Stomach smooth muscle (tissue), 2 donors: ENCODE data around the gene KLHL29.

Source experiments
- H3K27ac ChIP-seq: one replicate; pipeline ENCODE4 v1.7.0; 2013; ENCODE audit warnings: mild to moderate bottlenecking, low read length, inconsistent platforms
- H3K27me3 ChIP-seq, 2 donors: one replicate each; pipeline ENCODE4 v1.7.0; 2013; ENCODE audit warnings: low read length in 2 of 2; ENCODE audit not compliant: insufficient read depth in 2 of 2, control insufficient read depth in 1 of 2
- H3K36me3 ChIP-seq, 2 donors: one replicate each; pipeline ENCODE4 v1.7.0; 2013; ENCODE audit warnings: low read length in 2 of 2; ENCODE audit not compliant: control insufficient read depth in 2 of 2, insufficient read depth in 2 of 2
- H3K4me1 ChIP-seq: one replicate; pipeline ENCODE4 v1.7.0; 2013; ENCODE audit warnings: low read length; ENCODE audit not compliant: control insufficient read depth, insufficient read depth
- H3K4me3 ChIP-seq, 2 donors: one replicate each; pipeline ENCODE4 v1.7.0; 2013; ENCODE audit warnings: low read length in 2 of 2
- H3K9ac ChIP-seq, 2 donors: one replicate each; pipeline ENCODE4 v1.7.0; 2013; ENCODE audit warnings: low read length in 2 of 2, mild to moderate bottlenecking in 1 of 2
- H3K9me3 ChIP-seq, 2 donors: one replicate each; pipeline ENCODE4 v1.7.0; 2013; ENCODE audit warnings: low read length in 2 of 2; ENCODE audit not compliant: control insufficient read depth in 2 of 2
- donor health status: healthy.
- donor health status: Pancreatic carcinoma.

The KLHL29 gene

DNA sequence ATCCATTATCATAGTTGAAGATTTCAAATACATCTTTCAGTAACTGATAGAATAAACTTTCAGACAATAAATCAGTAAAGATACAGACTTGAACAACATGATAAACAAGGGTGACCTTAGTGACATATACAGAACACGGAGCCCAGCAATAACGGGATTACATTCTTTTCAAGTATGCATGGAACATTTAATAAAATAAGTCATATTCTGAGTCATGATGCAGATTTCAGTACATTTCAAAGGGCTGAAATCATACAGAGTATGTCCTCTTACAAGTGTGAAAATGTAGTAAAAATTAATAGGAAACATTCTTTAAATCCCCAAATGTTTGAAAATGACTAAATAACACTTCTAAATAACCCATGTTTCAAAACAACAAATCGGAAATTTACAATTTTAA is 17.2 kb upstream of the KLHL29 start:
- Histone ChIP-seq H3K4me1 (no peaks in the 10 kb centered on the region), H3K27me3 (no peaks in the 10 kb centered on the region), H3K27ac (no peak overlapping the region), H3K9me3 (no peaks in the 10 kb centered on the region), H3K9ac (no peak overlapping the region), H3K4me3 (no peak overlapping the region), H3K36me3 (no peaks in the 10 kb centered on the region)

DNA sequence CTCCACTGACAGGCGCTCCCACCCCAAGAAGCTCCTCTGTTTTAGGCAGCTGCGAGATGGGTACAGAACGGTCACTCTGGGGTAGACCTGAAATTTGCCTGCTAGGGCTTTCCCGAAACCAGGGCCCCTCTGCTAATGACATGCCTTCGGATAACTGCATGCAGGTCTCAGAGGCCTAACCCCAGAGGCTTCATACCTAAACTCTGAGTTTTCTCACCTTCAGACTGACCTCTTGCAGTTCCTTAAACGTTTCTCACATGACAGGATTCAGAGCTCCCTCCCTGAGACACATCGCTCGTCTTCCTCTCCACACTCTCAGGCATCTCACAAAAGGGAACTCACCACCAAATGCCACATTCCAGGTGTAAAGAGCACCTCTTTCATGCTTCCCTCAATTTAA is 11.3 kb upstream of the KLHL29 start:
- H3K4me3 ChIP-seq: no peak overlapping the region
- H3K4me1 ChIP-seq: no peaks in the 10 kb centered on the region
- H3K9ac ChIP-seq: no peak overlapping the region
- no peaks in the 10 kb centered on the region for H3K27me3 ChIP-seq
- H3K36me3 ChIP-seq: no peaks in the 10 kb centered on the region
- no peaks in the 10 kb centered on the region for H3K9me3 ChIP-seq
- no peak overlapping the region for H3K27ac ChIP-seq

DNA sequence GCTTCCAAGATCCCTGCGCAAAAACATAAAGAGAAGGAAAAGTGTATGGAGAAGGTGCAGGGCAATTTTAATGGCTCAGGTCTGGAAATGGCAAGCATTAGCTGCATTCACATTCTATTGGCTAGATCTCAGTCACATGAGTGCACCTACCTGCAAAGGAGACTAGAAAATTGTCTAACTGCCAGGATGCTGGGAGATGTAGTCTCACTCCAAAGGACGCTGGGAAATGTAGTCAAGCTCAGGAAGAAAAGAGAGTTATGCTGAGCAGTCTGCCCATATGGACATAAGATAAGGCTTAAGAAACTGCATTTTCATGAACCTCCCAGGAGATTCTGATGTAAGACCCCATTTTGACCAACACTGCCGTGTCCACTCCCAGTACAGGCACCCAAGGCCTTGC is 9.5 kb upstream of the KLHL29 start:
- H3K4me3 ChIP-seq: no peak overlapping the region
- H3K27me3 ChIP-seq: no peaks in the 10 kb centered on the region
- H3K4me1 ChIP-seq: no peaks in the 10 kb centered on the region
- no peak overlapping the region for H3K9ac ChIP-seq
- no peaks in the 10 kb centered on the region for H3K36me3 ChIP-seq
- no peaks in the 10 kb centered on the region for H3K9me3 ChIP-seq
- no peak overlapping the region for H3K27ac ChIP-seq

DNA sequence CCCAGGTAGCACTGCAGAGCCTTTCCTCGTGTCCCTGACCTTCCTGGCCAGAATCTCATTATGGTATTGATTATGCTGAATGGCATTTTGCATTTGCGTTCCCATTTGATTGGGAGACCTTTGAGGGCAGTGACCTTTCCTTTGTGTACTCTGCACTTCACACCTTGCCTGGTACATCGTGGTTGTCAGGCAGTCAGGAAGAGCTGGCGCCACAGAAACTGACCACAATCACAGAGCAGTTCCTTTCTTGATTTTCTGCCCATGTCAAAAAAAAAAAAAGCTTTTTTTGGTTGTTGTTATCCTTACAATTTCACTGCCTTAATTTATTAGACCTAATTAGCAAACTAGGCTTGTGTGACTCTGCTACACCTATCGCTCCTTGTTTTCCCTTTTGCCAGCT is 8.9 kb upstream of the KLHL29 start:
- no peaks in the 10 kb centered on the region for H3K9me3 ChIP-seq
- H3K9ac ChIP-seq: no peak overlapping the region
- H3K27ac ChIP-seq: no peak overlapping the region
- no peak overlapping the region for H3K4me3 ChIP-seq
- H3K27me3 ChIP-seq: no peaks in the 10 kb centered on the region
- H3K36me3 ChIP-seq: no peaks in the 10 kb centered on the region
- H3K4me1 ChIP-seq: no peaks in the 10 kb centered on the region

DNA sequence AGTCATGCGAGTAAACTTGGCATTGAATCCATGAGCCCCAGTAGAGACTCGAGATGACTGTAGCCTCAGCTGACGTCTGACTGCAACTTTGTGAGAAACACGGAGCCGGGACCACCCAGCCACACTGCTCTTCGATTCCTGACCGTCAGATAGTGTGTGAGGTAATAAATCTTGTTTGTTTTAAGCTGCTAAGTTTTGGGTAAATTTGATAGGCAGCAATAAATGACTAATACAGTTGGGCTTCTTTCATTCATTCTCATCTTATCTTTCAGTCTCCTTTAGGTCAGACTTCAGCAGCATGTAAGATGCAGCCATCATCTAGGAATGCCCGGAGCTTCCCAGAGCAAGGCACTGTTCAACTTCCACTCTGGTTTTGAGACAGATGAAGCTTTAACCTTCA is 8.0 kb upstream of the KLHL29 start:
- Histone ChIP-seq H3K27me3 (no peaks in the 10 kb centered on the region), H3K4me3 (no peak overlapping the region), H3K9me3 (no peaks in the 10 kb centered on the region), H3K9ac (no peak overlapping the region), H3K4me1 (no peaks in the 10 kb centered on the region), H3K27ac (no peak overlapping the region), H3K36me3 (no peaks in the 10 kb centered on the region)

DNA sequence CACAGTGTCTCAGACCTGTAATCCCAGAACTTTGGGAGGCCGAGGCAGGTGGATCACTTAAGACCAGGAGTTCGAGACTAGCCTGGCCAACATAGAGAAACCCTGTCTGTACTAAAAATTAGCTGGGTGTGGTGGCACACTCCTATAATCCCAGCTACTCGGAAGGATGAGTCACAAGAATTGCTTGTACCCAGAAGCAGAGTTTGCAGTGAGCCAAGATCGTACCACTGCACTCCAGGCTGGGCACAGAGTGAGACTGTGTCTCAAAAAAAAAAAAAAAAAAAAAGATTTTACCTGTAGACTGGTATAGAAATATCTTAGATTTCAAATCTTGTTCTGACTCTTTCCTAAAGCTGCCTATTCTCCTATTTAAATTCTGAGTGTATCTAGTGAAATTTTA is 7.2 kb upstream of the KLHL29 start:
- Histone ChIP-seq H3K36me3 (no peaks in the 10 kb centered on the region), H3K27me3 (no peaks in the 10 kb centered on the region), H3K4me3 (no peak overlapping the region), H3K9ac (no peak overlapping the region), H3K4me1 (no peaks in the 10 kb centered on the region), H3K27ac (no peak overlapping the region), H3K9me3 (no peaks in the 10 kb centered on the region)

DNA sequence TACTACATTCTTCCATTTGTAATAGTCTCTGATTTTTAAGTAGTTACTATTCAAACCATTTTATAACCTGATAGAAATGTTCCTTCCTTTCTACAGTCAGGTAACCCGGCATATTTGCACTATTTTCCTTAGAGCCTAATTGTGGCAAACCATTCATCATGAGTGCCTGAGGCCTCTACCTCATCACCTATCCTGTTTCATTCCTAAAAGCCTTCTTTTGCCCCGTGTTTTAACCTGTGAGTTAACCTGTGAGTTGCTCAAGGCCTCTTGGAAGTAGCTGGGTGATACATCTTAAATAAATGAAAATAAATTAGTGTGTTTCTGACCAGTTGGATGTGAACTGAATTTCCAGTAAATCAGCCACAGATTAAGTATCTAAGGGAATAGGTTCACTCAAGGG is 6.5 kb upstream of the KLHL29 start:
- Histone ChIP-seq H3K27ac (no peak overlapping the region), H3K4me1 (no peaks in the 10 kb centered on the region), H3K27me3 (no peaks in the 10 kb centered on the region), H3K4me3 (no peak overlapping the region), H3K36me3 (no peaks in the 10 kb centered on the region), H3K9ac (no peak overlapping the region), H3K9me3 (no peaks in the 10 kb centered on the region)

DNA sequence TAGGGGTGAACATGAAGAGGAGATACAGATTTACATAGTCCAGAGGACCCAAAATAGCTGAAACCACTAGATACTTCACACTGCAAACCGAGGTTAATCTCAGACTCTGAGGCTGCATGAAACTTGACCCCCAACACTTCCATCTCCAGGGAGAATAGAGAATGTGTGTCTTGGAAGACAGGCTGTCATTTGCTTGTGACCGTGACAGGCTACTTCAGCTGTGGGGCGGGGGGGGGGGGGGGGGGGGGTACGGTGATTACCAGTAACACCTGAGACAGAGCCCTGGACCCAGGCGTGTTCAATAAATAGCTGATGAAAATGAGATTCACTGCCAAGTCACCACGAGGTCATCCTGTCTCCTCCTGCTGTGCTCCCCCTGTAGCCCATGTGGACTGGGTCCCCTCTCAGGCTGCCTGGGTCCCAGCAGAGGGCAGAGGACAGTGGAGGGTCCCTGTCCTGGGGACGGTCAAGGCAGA is 5.7 kb upstream of the KLHL29 start:
- Histone ChIP-seq H3K9ac (no peak overlapping the region), H3K27me3 (no peaks in the 10 kb centered on the region), H3K4me3 (no peak overlapping the region)

DNA sequence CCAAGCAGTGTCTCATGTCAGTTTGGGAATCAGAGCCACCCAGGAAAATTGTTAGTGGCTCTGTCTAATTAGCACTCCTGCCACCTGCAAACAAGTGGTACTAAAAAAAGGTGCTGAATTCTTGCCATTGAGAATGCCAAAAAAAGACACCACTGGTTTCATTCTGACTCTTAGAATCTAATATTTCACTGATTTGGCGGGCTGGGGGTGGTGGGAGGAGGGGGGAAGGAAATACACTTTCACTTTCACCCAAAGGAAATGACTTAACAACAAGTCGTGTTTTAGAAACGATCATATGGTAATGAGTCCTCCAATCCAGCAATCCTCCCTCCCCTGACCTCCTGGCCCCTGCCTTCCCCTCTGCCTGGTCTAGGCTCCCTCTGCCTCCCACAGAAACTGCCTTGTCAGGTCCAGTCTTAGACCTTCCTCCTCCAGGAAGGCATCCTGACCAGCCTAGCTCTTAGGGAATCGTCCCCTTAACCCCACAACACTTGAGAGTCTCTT is 4.4 kb upstream of the KLHL29 start:
- peaks cover 4% of the 10 kb centered on the region for H3K4me1 ChIP-seq
- H3K9me3 ChIP-seq: no peaks in the 10 kb centered on the region
- H3K36me3 ChIP-seq: no peaks in the 10 kb centered on the region
- no peaks in the 10 kb centered on the region for H3K27me3 ChIP-seq
- H3K4me3 ChIP-seq: no peak overlapping the region
- H3K9ac ChIP-seq: no peak overlapping the region
- no peak overlapping the region for H3K27ac ChIP-seq

More for the DNA sequence above, 5.7 kb upstream of the KLHL29 start:
- Histone ChIP-seq H3K36me3 (no peaks in the 10 kb centered on the region), H3K27ac (no peak overlapping the region), H3K9me3 (no peaks in the 10 kb centered on the region), H3K4me1 (no peaks in the 10 kb centered on the region)

DNA sequence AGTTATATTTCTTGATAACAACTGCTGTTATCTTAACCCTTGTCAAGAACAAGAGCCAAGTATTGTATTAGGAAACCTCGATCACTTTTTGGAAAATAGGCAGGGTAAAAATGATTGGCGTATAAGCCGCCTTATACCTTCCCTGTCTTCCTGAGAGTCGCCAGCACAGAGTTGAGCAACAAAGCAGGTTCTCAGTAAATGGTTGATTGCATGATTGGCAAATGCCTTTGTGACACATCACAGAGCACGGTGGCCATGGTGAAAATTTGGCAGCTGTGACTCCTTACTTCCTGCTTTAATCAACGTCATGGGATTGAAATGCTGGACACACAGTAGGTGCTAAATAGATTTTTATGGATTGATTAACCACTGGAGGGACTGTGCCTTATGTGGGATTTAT is 3.9 kb upstream of the KLHL29 start:
- Histone ChIP-seq H3K27ac (no peak overlapping the region), H3K36me3 (no peaks in the 10 kb centered on the region), H3K4me3 (no peak overlapping the region)

DNA sequence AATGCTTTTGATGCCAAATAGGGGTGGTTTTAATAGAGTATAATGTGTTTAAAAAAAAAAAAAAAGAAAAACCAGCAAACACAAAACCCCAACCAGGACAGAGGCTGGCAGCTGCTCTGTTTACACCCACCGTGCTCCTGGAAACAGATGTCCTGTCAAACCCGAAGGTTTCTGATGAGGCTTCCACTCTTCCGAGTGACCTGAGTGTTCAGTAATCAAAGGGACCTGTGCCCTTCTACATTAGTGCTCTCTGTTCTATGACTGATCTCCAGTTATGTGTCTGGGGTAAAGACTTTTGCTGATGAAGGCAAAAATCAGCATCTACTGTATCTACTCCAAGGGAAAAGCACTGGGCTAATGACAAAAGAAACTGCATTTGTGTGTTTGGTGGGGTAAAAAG is 3.5 kb upstream of the KLHL29 start:
- Histone ChIP-seq H3K27ac (no peak overlapping the region), H3K4me3 (no peak overlapping the region), H3K4me1 (peaks cover 4% of the 10 kb centered on the region), H3K9me3 (no peaks in the 10 kb centered on the region), H3K36me3 (no peaks in the 10 kb centered on the region), H3K9ac (no peak overlapping the region), H3K27me3 (no peaks in the 10 kb centered on the region)

More for the DNA sequence above, 3.9 kb upstream of the KLHL29 start:
- no peaks in the 10 kb centered on the region for H3K27me3 ChIP-seq
- no peaks in the 10 kb centered on the region for H3K9me3 ChIP-seq
- H3K9ac ChIP-seq: no peak overlapping the region
- H3K4me1 ChIP-seq: peaks cover 4% of the 10 kb centered on the region
